ENCODE results near the gene IL15RA.

IL15RA gene

DNA sequence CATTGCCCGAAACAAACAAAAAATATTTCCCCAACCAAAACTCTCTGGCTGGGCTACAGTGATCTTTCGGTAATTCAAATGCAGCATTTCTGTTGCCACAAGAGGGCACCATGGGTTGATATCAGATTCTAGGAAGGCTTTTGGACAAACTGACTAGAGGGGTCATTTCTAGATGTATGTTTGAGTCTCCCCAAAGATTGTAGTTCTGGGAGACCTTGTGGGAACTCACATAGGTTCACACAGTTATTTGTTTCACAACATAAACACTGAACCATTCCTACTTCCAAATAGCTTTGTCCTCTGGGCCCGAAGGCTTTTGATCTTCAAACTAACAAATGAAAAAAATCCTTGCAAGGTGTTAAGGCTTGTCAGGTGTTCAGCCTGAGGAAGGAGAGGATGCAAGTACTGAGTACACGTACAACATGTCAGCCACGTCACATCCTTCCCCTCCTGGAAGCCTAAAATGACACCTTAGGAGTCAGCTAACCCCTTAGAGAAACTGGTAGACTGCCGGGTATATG is 37.0 kb upstream of the IL15RA start:
- no peak overlapping the region for H3K27ac ChIP-seq (ENCODE audit: low read length)
- H3K4me1 ChIP-seq (ENCODE audit: control insufficient read depth, insufficient read depth, low read length), result peaks cover 3% of the 10 kb centered on the region
- H3K9me3 ChIP-seq (ENCODE audit: control insufficient read depth in 2 of 2, low read length in 2 of 2), result no peaks in the 10 kb centered on the region
- no peak overlapping the region for H3K4me3 ChIP-seq (ENCODE audit: low read length in 2 of 2)
- no peak overlapping the region for H3K9ac ChIP-seq (ENCODE audit: low read length in 2 of 2)
- H3K27me3 ChIP-seq (ENCODE audit: control insufficient read depth in 1 of 2, insufficient read depth in 2 of 2, low read length in 2 of 2), result no peaks in the 10 kb centered on the region
- H3K36me3 ChIP-seq (ENCODE audit: control insufficient read depth in 2 of 2, insufficient read depth in 2 of 2, low read length in 2 of 2), result no peaks in the 10 kb centered on the region

DNA sequence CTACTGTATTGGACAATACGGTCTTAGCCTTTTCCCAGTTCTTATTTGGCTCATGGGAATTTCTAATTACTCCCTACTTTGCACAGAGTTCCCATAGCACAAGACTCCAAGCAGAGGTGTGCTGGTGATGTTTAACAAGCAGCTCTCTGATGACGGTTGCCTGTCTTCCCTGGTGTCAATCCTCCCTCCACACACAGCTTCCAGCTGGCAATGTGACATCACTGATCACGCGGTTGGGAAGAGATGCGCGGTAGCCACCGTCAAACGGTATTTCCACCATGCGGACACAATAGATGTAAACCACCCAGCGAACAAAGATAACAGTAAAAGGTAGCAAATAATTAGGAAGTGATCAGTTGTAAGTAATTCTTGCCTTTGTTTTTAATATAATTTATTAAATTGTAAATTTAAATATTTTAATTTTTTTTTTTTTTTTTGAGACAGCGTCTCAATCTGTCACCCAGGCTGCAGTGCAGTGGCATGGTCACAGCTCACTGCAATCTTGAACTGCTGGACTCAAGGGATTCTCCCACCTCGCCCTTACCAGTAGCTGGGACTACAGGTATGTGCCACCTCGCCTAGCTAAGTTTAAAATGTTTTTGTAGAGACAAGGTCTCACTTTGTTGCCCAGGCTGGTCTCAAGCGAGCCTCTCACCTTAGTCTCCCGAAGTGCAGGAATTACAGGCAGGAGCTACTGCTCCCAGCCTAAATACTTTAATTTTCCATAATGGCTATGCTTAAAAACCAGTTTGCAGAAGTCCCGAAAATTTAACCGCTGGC is 36.3 kb upstream of the IL15RA start:
- Histone ChIP-seq H3K4me1 (ENCODE audit: control insufficient read depth, insufficient read depth, low read length) (peaks cover 3% of the 10 kb centered on the region), H3K36me3 (ENCODE audit: control insufficient read depth in 2 of 2, insufficient read depth in 2 of 2, low read length in 2 of 2) (no peaks in the 10 kb centered on the region), H3K4me3 (ENCODE audit: low read length in 2 of 2) (no peak overlapping the region), H3K27me3 (ENCODE audit: control insufficient read depth in 1 of 2, insufficient read depth in 2 of 2, low read length in 2 of 2) (no peaks in the 10 kb centered on the region), H3K27ac (ENCODE audit: low read length) (no peak overlapping the region), H3K9me3 (ENCODE audit: control insufficient read depth in 2 of 2, low read length in 2 of 2) (no peaks in the 10 kb centered on the region), H3K9ac (ENCODE audit: low read length in 2 of 2) (no peak overlapping the region)

DNA sequence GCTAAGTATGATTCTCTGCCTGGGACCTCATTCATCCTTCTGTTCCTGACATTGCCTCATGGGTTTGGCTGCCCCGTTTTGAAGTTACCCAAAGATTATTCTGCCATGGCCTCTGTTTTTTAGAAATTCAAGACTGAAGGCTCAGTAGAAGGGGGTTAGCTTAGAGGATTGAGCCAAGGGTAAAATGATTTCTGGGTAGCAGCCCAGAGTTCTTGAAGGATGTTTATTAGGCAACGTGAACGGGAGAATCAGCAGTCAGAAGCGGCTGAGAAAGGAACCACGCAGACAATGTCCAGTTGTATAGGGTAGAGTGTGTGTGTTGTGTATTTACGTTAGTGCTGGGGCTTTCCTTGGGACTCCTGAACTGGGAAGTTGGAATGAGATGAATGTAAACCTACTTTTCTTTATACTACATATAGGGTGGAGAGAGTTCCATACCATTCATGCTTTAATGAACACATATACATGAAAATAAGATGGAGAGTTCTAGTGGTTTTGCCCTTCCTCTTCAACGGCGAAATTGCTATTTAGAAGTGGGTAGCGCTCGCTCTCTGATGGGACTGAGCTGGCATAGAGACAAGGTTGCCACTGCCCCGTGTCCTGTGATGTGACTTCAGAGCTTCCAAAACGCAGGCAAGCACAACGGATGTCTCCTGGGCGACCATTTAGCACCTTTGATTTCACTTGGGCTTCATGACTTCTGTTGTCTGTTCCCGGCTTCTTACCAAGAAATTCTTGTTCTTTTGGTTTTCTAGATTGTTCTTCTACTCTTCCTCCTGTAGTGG is 35.0 kb upstream of the IL15RA start:
- no peak overlapping the region for H3K9ac ChIP-seq (ENCODE audit: low read length in 2 of 2)
- H3K27ac ChIP-seq (ENCODE audit: low read length), result no peak overlapping the region
- no peaks in the 10 kb centered on the region for H3K36me3 ChIP-seq (ENCODE audit: control insufficient read depth in 2 of 2, insufficient read depth in 2 of 2, low read length in 2 of 2)
- H3K4me3 ChIP-seq (ENCODE audit: low read length in 2 of 2), result no peak overlapping the region
- no peaks in the 10 kb centered on the region for H3K4me1 ChIP-seq (ENCODE audit: control insufficient read depth, insufficient read depth, low read length)
- peaks cover 0 to 2% of the 10 kb centered on the region in 2 donors for H3K27me3 ChIP-seq (ENCODE audit: control insufficient read depth in 1 of 2, insufficient read depth in 2 of 2, low read length in 2 of 2)
- H3K9me3 ChIP-seq (ENCODE audit: control insufficient read depth in 2 of 2, low read length in 2 of 2), result peaks cover 3 to 4% of the 10 kb centered on the region in 2 donors

DNA sequence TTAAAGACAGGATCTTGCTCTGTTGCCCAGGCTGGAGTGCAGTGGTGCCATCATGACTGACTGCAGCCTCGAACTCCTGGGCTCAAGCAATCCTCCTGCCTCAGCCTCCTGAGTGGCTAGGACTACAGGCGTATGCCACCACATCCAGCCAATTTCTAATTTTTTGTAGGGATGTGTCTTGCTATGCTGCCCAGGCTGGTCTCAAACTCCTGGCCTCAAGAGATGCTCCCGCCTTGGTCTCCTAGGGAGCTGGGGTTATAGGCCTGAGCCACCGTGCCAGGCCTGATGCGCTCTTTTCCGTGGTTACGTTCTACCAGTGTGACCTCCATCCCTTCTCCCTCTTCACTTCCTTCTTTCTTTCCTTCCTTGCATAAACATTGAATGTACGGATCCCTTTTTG is 34.2 kb upstream of the IL15RA start:
- no peak overlapping the region for H3K9ac ChIP-seq (ENCODE audit: low read length in 2 of 2)
- no peaks in the 10 kb centered on the region for H3K4me1 ChIP-seq (ENCODE audit: control insufficient read depth, insufficient read depth, low read length)
- peaks cover 3 to 10% of the 10 kb centered on the region in 2 donors for H3K9me3 ChIP-seq (ENCODE audit: control insufficient read depth in 2 of 2, low read length in 2 of 2)
- H3K27ac ChIP-seq (ENCODE audit: low read length), result no peak overlapping the region
- H3K4me3 ChIP-seq (ENCODE audit: low read length in 2 of 2), result no peak overlapping the region
- H3K27me3 ChIP-seq (ENCODE audit: control insufficient read depth in 1 of 2, insufficient read depth in 2 of 2, low read length in 2 of 2), result peaks cover 0 to 2% of the 10 kb centered on the region in 2 donors
- no peaks in the 10 kb centered on the region for H3K36me3 ChIP-seq (ENCODE audit: control insufficient read depth in 2 of 2, insufficient read depth in 2 of 2, low read length in 2 of 2)

DNA sequence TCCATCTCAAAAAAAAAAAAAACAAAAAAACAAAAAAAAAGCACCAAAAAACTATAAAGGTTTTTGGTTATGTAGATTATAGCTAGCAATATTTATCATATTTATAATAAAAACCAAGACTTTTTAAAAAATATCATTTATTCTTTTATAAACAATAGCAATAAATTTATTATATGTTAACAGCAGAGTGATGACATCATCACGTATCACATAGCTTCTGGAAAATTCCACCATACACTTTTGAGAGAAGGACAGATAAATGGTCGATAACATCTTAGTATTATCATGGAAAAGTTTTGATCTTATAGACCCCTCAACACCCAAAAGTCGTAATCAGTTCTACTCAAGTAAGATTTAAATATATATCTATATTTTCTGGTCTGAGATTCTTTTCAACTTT is 33.2 kb upstream of the IL15RA start:
- Histone ChIP-seq H3K4me1 (ENCODE audit: control insufficient read depth, insufficient read depth, low read length) (no peaks in the 10 kb centered on the region), H3K36me3 (ENCODE audit: control insufficient read depth in 2 of 2, insufficient read depth in 2 of 2, low read length in 2 of 2) (no peaks in the 10 kb centered on the region), H3K27me3 (ENCODE audit: control insufficient read depth in 1 of 2, insufficient read depth in 2 of 2, low read length in 2 of 2) (peaks cover 0 to 2% of the 10 kb centered on the region in 2 donors), H3K27ac (ENCODE audit: low read length) (no peak overlapping the region), H3K9me3 (ENCODE audit: control insufficient read depth in 2 of 2, low read length in 2 of 2) (peaks cover 3 to 10% of the 10 kb centered on the region in 2 donors), H3K9ac (ENCODE audit: low read length in 2 of 2) (no peak overlapping the region), H3K4me3 (ENCODE audit: low read length in 2 of 2) (no peak overlapping the region)

DNA sequence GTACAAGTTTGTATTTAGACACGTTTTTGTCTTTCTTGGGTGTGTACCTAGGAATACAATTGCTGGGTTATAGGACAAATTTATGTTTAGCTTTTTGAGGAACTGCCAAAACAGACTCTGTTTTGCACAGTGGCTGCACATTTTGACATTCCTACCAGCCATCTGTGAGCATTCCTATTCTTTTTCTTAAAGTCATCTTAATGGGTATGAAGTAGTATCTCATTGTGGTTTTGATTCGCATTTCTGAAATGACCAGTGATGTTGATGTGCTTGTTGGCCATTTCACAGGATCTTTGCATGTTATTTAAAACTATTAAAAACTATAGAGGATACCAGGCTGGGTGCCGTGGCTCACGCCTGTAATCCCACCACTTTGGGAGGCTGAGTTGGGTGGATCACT is 32.6 kb upstream of the IL15RA start:
- Histone ChIP-seq H3K36me3 (ENCODE audit: control insufficient read depth in 2 of 2, insufficient read depth in 2 of 2, low read length in 2 of 2) (no peaks in the 10 kb centered on the region), H3K27me3 (ENCODE audit: control insufficient read depth in 1 of 2, insufficient read depth in 2 of 2, low read length in 2 of 2) (peaks cover 0 to 2% of the 10 kb centered on the region in 2 donors), H3K9ac (ENCODE audit: low read length in 2 of 2) (no peak overlapping the region), H3K4me1 (ENCODE audit: control insufficient read depth, insufficient read depth, low read length) (no peaks in the 10 kb centered on the region), H3K27ac (ENCODE audit: low read length) (no peak overlapping the region), H3K4me3 (ENCODE audit: low read length in 2 of 2) (no peak overlapping the region), H3K9me3 (ENCODE audit: control insufficient read depth in 2 of 2, low read length in 2 of 2) (peaks cover 3 to 10% of the 10 kb centered on the region in 2 donors)

DNA sequence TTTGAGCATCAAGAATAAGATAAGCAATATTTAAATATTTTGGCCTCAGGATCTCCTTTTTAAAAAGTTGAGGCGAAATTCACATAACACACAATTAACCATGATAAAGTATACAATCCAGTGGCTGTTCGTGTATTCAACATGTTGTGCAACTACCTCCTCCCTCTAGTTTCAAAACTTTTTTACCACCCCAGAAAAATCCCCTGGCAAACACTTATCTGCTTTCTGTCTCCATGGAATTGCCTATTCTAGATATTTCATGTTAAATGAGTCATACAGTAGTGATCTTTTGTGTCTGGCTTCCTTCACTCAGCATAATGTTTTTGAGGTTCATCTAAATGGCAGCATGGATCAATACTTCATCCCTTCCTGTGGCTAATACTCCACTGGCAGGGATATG is 31.8 kb upstream of the IL15RA start:
- Histone ChIP-seq H3K27ac (ENCODE audit: low read length) (no peak overlapping the region), H3K4me3 (ENCODE audit: low read length in 2 of 2) (no peak overlapping the region), H3K27me3 (ENCODE audit: control insufficient read depth in 1 of 2, insufficient read depth in 2 of 2, low read length in 2 of 2) (peaks cover 0 to 2% of the 10 kb centered on the region in 2 donors)

DNA sequence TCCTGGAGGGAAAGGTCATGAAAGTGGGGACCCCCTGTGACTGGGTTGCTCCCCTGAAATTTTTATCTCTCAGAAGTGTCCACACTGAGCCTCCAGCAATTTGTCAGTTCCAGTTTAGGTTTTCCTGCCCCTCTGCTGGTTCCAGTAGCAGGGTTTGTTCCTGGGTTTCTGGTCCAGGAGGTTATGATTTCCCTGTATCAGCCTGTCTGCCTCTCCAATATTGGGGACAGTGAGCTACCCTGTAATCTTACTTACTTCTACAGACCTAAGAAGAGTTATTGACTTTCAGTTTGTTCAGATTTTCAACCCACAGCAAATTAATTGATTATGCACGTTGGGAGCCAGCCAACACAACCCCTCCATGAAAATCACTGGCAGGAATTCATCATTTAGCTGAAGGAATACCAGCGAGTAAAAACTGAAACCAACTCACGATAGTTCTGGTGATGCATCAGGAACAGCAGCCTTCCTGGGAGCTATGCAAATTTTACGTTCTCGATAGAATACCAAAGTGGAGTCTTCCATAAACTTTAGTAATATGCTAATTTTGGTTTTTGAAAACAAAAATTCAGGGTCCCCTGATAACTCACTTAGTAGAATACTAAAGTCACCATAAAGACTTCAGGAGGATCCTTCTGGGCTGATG is 31.3 kb upstream of the IL15RA start:
- Histone ChIP-seq H3K27me3 (ENCODE audit: control insufficient read depth in 1 of 2, insufficient read depth in 2 of 2, low read length in 2 of 2) (peaks cover 0 to 2% of the 10 kb centered on the region in 2 donors), H3K27ac (ENCODE audit: low read length) (no peak overlapping the region), H3K4me3 (ENCODE audit: low read length in 2 of 2) (peak overlapping the region in 1 of 2 donors; percentile 16), H3K4me1 (ENCODE audit: control insufficient read depth, insufficient read depth, low read length) (no peaks in the 10 kb centered on the region), H3K9me3 (ENCODE audit: control insufficient read depth in 2 of 2, low read length in 2 of 2) (peaks cover 3 to 10% of the 10 kb centered on the region in 2 donors), H3K9ac (ENCODE audit: low read length in 2 of 2) (no peak overlapping the region), H3K36me3 (ENCODE audit: control insufficient read depth in 2 of 2, insufficient read depth in 2 of 2, low read length in 2 of 2) (no peaks in the 10 kb centered on the region)

More for the DNA sequence above, 31.8 kb upstream of the IL15RA start:
- peaks cover 3 to 10% of the 10 kb centered on the region in 2 donors for H3K9me3 ChIP-seq (ENCODE audit: control insufficient read depth in 2 of 2, low read length in 2 of 2)
- no peaks in the 10 kb centered on the region for H3K4me1 ChIP-seq (ENCODE audit: control insufficient read depth, insufficient read depth, low read length)
- no peaks in the 10 kb centered on the region for H3K36me3 ChIP-seq (ENCODE audit: control insufficient read depth in 2 of 2, insufficient read depth in 2 of 2, low read length in 2 of 2)
- H3K9ac ChIP-seq (ENCODE audit: low read length in 2 of 2), result no peak overlapping the region

DNA sequence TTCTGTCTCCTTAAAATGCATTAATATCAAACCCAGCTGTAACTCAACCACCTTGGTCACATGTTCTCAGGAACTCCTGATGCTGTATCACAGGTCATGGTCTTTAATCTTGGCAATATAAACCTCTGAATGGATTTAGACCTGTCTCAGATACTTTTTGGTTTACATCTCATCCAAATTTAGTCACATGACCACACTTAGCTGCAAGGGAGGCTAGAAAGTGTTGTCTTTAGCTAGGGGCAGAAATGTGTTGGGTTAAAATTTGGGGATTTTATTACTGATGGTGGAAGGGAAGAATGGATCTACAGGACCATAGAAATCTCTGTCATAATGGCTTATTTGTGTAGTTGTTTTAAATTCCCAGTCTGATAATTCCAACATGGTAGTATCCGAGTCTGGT is 29.6 kb upstream of the IL15RA start:
- Histone ChIP-seq H3K27me3 (ENCODE audit: control insufficient read depth in 1 of 2, insufficient read depth in 2 of 2, low read length in 2 of 2) (peaks cover 0 to 2% of the 10 kb centered on the region in 2 donors), H3K4me1 (ENCODE audit: control insufficient read depth, insufficient read depth, low read length) (no peaks in the 10 kb centered on the region), H3K9me3 (ENCODE audit: control insufficient read depth in 2 of 2, low read length in 2 of 2) (peaks cover 3 to 10% of the 10 kb centered on the region in 2 donors), H3K9ac (ENCODE audit: low read length in 2 of 2) (no peak overlapping the region), H3K27ac (ENCODE audit: low read length) (no peak overlapping the region), H3K4me3 (ENCODE audit: low read length in 2 of 2) (no peak overlapping the region), H3K36me3 (ENCODE audit: control insufficient read depth in 2 of 2, insufficient read depth in 2 of 2, low read length in 2 of 2) (no peaks in the 10 kb centered on the region)

DNA sequence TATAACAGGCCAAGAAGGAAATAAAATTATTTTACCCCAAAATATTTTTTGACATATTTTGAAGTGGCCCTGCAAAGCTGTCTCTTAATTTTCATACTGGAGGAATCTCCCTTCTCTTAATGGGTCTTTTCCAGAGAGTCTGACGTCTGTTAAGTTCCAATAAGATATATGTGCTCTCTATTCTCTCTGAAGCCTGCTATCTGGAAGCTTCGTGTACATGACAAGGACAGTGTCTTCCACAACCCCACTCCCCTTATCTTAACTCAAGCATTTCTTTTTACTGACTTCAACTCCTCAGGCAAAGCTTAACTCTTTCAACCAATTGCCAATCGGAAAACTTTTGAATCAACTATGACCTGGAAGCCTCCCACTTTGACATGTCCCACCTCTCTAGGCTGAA is 29.2 kb upstream of the IL15RA start:
- Histone ChIP-seq H3K27me3 (ENCODE audit: control insufficient read depth in 1 of 2, insufficient read depth in 2 of 2, low read length in 2 of 2) (peaks cover 0 to 2% of the 10 kb centered on the region in 2 donors), H3K36me3 (ENCODE audit: control insufficient read depth in 2 of 2, insufficient read depth in 2 of 2, low read length in 2 of 2) (no peaks in the 10 kb centered on the region), H3K4me3 (ENCODE audit: low read length in 2 of 2) (no peak overlapping the region), H3K27ac (ENCODE audit: low read length) (no peak overlapping the region), H3K4me1 (ENCODE audit: control insufficient read depth, insufficient read depth, low read length) (no peaks in the 10 kb centered on the region), H3K9me3 (ENCODE audit: control insufficient read depth in 2 of 2, low read length in 2 of 2) (peaks cover 3 to 10% of the 10 kb centered on the region in 2 donors), H3K9ac (ENCODE audit: low read length in 2 of 2) (no peak overlapping the region)

Data from stomach smooth muscle (tissue), 2 donors.